ENCODE measurements around the gene MACROD2.

- TF ChIP-seq REST (IDR thresholded peaks at IDR 0.05; ENCODE audit: unreplicated experiment), result no peak
- TF ChIP-seq CTCF (conservative IDR thresholded peaks at IDR 0.05; ENCODE audit: low read depth in 2 of 2), result no peak
- TF ChIP-seq JUNB (IDR thresholded peaks at IDR 0.05; ENCODE audit: unreplicated experiment), result no peak
- TF ChIP-seq ETS1 (IDR thresholded peaks at IDR 0.05), result no peak
- TF ChIP-seq EZH2 (IDR thresholded peaks at IDR 0.05; ENCODE audit: low read depth, unreplicated experiment), result no peak
- TF ChIP-seq POLR2AphosphoS5 (IDR thresholded peaks at IDR 0.05; ENCODE audit: low read depth), result no peak
- no peak for TF ChIP-seq CREB1 (CRISPR knock-in tag; IDR thresholded peaks at IDR 0.05; ENCODE audit: low read depth)
- no peak for TF ChIP-seq STAT1 (IDR thresholded peaks at IDR 0.05; ENCODE audit: unreplicated experiment)
- no peak for TF ChIP-seq EZH2phosphoT487 (IDR thresholded peaks at IDR 0.05; ENCODE audit: unreplicated experiment)
- TF ChIP-seq ZNF331 (CRISPR knock-in tag; IDR thresholded peaks at IDR 0.05; ENCODE audit: low read depth), result no peak
- no peak for TF ChIP-seq ZNF462 (CRISPR knock-in tag; IDR thresholded peaks at IDR 0.05)
- TF ChIP-seq NANOG (IDR thresholded peaks at IDR 0.05; ENCODE audit: borderline replicate concordance), result no peak
Measured at GRCh38 chr20:14612391-14612790, 617.1 kb downstream of the MACROD2 start.

All from GM23338 (cell line).